Fibroblast of skin of right quadriceps (primary cell): ENCODE measurements around the gene IQSEC3.
"Not testable (repeated sequence)": the region's sequence is repeated elsewhere in the genome, so short reads cannot be mapped to it uniquely, and the experiment has no call there.

Source experiments
- DNase-seq: peaks from one replicate; pipeline ENCODE4 v3.0.0-alpha.2; 2013

The IQSEC3 gene

GRCh38 chr12:115518-115917, 49.0 kb downstream of the IQSEC3 start:
- no peak for DNase-seq

GRCh38 chr12:115960-116915, 49.7 kb downstream of the IQSEC3 start:
- DNase-seq: no peak

- DNase-seq: no peak
Observed at GRCh38 chr12:117311-117710, 50.7 kb downstream of the IQSEC3 start.

GRCh38 chr12:117816-118345, 51.3 kb downstream of the IQSEC3 start:
- DNase-seq: no peak

GRCh38 chr12:118591-118990, 52.0 kb downstream of the IQSEC3 start:
- no peak for DNase-seq

GRCh38 chr12:120951-121350, 54.4 kb downstream of the IQSEC3 start:
- DNase-seq: no peak

- no peak for DNase-seq
Observed at GRCh38 chr12:121647-122046, 55.1 kb downstream of the IQSEC3 start.

- no peak for DNase-seq
Observed at GRCh38 chr12:125075-125474, 58.5 kb downstream of the IQSEC3 start.

GRCh38 chr12:125566-125965, 59.0 kb downstream of the IQSEC3 start:
- DNase-seq: no peak

GRCh38 chr12:128079-128478, 61.5 kb downstream of the IQSEC3 start:
- DNase-seq: no peak

- DNase-seq: no peak
Observed at GRCh38 chr12:129001-129400, 62.4 kb downstream of the IQSEC3 start.

GRCh38 chr12:130519-130918, 64.0 kb downstream of the IQSEC3 start:
- no peak for DNase-seq

- no peak for DNase-seq
Observed at GRCh38 chr12:131008-131407, 64.4 kb downstream of the IQSEC3 start.

- DNase-seq: peak; percentile 8
Observed at GRCh38 chr12:131732-132495, 65.3 kb downstream of the IQSEC3 start.

GRCh38 chr12:133616-134232, 67.2 kb downstream of the IQSEC3 start:
- not testable (repeated sequence) for DNase-seq

GRCh38 chr12:135138-135537, 68.6 kb downstream of the IQSEC3 start:
- DNase-seq: no peak

- no peak for DNase-seq
Observed at GRCh38 chr12:138171-138897, 71.8 kb downstream of the IQSEC3 start.

GRCh38 chr12:138898-139534, 72.4 kb downstream of the IQSEC3 start:
- DNase-seq: peak; percentile 10

- DNase-seq: peak; percentile 36
Observed at GRCh38 chr12:139585-139984, 73.0 kb downstream of the IQSEC3 start.

- DNase-seq: no peak
Observed at GRCh38 chr12:140162-140561, 73.6 kb downstream of the IQSEC3 start.

GRCh38 chr12:143964-144649, 77.5 kb downstream of the IQSEC3 start:
- peak; percentile 78 for DNase-seq
